GM21381 (cell line): Measurements from ENCODE around the gene TGM2.

ENCODE experiments used
- ATAC-seq: cut with Tn5 transposase; IDR thresholded peaks from one replicate; pipeline ENCODE4 v1.9.1; 2021; ENCODE audit warnings: mild to moderate bottlenecking, moderate library complexity; ENCODE audit not compliant: unreplicated experiment

TGM2 gene

DNA sequence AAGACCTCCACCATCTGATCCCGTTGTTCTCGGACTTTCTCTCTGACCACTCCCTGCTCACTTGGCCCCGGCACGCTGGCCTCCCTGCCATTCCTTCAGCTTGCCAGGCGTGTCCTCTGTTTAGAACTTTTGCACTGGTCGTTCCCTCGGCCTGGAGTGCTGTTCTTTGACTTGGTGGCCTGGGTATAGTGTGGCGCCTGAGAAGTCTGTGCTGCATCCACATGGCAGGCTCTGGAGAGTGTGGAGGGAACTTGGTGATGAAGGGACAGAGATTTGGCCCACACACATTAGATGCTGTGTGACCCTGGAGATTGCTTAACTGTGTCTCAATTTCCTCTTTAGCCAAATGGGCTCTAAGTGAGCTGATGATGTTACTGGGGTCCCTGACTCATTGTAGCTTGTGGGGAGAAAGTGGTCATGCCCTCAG is 13.0 kb upstream of the TGM2 start:
- no peak for ATAC-seq

GRCh38 chr20:38177201-38177600 is 12.1 kb upstream of the TGM2 start:
- ATAC-seq, result no peak

GRCh38 chr20:38175304-38176180 is 10.5 kb upstream of the TGM2 start:
- ATAC-seq, result no peak

- no peak for ATAC-seq
Measured at GRCh38 chr20:38173237-38174156, 8.4 kb upstream of the TGM2 start.

DNA sequence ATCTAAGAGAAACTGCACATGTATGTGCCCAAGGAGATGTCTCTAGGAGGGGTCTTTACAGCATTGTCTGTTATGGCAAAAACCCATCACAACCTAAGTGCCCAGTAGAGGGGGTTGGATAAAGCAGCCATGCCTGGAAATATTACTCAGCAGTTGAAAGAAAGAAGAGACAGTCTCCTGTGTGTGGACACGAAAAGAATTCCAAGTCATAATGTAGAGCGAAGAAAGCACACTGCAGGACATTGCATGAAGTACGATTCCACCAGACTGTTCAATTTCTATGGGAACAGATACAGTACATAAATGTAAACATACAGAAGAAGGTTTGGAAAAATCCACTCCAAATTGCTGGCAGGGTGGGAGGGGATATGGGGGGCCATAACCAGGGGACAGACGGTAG is 7.3 kb upstream of the TGM2 start:
- no peak for ATAC-seq

GRCh38 chr20:38171675-38172043 is 6.6 kb upstream of the TGM2 start:
- no peak for ATAC-seq

DNA sequence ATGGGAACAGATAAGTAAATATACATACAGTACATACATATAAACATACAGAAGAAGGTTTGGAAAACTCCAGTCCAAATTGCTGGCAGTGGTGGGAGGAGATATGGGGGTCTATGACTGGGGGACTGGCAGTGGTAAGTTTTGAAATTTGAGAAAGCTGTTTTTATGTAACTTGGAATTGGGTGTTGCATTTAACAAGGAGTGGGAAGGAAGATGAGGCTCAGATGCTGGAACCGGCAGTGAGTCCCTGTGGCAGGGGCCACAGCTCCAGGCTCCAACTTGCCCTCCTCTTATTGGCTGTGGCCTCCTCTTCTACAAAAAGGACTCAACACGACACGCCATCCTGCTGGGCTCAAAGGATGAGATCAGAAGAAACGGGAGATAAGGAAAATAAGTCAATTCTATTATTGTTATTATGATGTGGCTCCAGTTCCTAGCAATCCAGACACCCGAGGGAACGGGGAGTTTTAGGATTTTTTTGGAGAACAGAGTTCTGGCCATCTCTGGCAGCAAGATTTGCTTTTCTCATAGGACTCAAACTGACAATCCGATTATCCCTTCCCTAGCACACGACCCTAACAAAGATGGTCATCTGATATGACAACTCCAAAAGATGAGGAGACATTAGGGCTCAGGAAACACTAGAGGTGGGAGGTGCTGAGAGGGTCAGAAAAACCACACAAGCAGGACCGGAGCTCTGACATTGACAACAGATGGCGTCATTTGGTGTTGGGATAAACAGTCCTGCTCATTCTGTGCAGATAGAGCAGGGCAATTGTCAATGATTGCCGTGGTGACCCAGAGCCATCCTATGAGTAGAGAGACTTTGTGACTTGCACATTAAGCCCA is 6.0 kb upstream of the TGM2 start:
- ATAC-seq, result no peak

DNA sequence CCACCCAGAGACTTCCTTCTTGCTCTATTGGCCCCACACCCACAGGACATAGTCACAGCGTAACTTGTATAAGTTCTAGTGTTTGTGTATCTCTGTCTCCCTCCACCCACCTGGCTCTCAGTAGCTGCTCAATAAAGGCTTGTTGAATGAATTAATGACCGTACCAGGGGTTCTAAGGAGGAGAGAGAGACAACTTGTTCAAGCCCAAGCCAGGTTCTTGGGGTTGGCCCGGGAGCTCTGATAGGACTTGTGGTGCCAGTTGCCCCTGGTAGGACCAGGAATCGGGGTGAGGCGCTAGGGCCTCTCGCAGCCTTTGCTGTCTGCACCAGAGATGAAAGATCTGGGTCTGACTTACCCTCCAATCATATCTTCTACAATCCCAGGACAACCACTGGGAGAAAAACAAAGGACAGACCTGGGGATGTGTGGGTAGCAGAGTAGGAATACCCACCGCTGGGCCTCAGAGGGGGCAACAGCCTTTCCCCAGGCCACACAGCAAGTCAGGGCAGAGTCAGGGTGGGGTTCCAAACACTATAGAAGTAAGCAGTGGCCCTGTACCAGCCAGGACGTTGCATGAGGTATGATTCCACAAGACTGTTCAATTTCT is 5.3 kb upstream of the TGM2 start:
- no peak for ATAC-seq

GRCh38 chr20:38169636-38170193 is 4.6 kb upstream of the TGM2 start:
- no peak for ATAC-seq

DNA sequence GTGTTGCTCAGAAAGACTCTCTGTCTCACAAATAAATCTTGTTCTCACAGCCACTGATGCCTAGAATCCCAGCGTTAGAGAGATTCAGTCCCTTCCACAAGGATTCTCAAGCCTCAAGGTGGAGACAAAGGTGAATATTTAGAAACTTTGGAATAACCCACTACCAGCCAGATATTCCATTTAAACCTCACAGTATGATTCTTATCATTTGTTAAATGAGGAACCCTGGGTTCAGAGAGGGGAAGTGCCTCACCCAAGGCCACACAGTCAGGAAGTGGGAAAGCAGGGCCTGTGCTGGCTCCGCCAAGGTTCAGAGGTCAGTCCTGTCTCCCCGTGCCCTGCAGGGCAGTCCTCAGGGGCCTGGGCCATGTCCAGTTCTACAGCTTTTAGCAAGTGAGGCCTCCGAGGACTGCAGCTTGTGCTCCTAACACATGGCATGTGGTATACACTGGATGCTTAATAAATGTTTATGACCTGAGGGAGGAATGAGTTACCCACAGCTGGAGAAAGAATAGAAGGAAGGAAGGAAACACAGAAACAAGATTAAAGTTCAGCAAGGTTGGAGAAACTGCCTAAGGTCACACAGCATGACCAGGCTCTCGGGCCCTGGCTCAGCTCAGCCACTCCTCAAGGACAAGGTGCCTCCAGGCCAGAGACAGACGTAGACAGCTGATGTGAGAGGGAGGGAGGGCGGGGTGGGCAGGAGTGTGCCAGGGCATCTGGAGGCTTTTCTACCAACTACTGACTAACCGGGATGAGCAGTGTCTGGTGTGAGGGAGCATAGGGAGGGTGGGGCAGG is 3.9 kb upstream of the TGM2 start:
- no peak for ATAC-seq

DNA sequence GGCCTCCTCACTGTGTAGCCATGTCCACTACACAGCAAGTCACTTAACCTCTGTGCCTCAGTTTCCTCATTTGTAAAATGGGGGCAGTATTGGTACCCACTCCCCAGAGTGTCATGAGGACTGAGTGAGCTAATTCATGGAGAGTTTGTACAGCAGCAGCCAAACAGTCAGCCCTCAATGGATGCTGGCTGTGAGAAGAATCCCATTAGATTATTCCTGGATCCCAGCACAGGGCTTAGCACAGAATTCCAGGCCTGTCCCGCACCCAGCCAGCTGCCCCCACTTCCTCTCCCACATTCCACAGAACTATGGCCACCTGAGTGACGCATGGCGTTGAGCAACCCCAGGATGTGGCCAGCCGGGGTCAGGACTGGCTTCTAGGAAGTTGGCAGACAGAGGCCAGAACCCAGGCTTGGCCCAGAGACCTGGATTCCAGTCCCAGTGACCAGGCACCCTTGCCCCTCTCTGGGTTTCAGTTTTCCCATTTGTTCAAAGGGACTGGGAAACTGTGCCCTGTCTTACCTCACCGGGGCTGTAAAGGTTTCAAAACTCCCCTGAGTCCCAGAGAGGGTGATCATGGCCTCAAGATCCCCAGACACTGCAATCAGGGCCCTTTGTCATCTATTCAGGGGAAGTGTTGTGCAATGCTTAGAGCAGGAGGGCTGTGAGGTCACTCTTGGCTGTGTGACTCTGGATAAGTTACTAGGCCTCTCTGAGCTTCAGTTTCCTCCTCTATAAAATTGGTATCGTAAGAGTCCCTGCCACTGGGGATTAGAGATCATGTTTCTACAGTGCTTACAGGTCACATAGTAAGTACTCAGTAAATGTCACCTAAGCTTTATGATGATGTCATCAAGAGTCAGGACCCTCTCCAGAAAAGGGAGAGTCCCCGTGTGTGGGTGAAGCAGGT is 3.0 kb upstream of the TGM2 start:
- ATAC-seq, result no peak

- no peak for ATAC-seq
Measured at GRCh38 chr20:38167328-38167850, 2.3 kb upstream of the TGM2 start.

GRCh38 chr20:38166703-38167233 is 1.7 kb upstream of the TGM2 start:
- no peak for ATAC-seq

- ATAC-seq, result no peak
Measured at GRCh38 chr20:38165966-38166702, 1.1 kb upstream of the TGM2 start.

DNA sequence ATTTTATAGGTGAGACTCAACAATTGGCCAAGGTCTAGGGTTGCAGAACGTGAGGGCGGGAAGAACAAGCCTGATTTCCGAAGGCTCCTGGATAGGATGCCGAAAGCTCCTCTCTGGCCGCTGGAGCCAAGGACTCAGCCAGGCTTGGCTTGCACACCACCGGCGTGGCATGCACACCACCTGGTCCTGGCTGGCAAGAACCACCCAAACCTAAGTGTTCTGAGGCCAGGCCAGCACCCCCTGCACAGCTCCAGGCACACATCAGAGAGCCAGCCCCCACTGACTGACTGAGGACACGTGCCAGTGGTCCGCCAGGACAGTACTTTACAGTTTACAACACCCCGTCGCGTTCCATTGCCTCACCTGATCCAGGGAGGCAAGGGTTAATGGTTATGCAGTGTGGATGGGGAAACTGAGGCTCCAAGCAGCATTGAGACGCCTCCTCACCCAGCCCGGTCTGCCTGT is 414 bp downstream of the TGM2 start:
- no peak for ATAC-seq

DNA sequence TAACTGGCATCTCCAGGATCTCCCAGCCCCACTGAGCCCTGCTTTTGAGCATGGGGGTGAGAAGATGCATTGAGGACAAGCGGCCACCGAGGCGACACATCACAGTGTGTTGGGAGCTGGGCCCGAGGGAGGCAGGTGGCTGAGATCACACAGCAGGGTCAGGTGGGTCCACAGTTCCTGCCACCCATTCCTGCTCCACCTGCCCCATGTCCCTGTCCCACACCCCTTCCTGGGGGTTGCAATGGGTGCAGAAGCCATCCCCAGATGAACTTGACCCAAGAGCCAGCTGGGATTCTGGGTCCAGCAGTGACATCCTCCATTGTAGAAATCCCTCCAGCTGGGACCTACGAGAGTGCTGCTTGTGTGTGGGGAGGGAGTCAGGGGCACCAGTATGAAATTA is 1.0 kb downstream of the TGM2 start:
- no peak for ATAC-seq
